SH-SY5Y (cell line): Measurements from ENCODE around the gene CATSPERE.

Experiments used
- GATA2 ChIP-seq: IDR thresholded peaks from 2 replicates; pipeline ENCODE4 v1.6.1; 2011; ENCODE audit warnings: mild to moderate bottlenecking, low read depth, low read length
- GATA3 ChIP-seq: IDR thresholded peaks from 2 replicates; pipeline ENCODE4 v1.6.1; 2011; ENCODE audit warnings: low read depth, mild to moderate bottlenecking, low read length, moderate library complexity

- TF ChIP-seq GATA2 (no peak), GATA3 (no peak)
Observed at GRCh38 chr1:244647819-244648218, 186.7 kb downstream of the CATSPERE start.
